ENCODE data around the gene TTI1. TPM values are rescaled to one million over a fixed set of nuclear protein-coding genes. Genes with fewer than 3 reads are reported as not detected.

The TTI1 gene
- total RNA-seq, 1 experiment from 2014 or later, result 26.9 TPM

DNA sequence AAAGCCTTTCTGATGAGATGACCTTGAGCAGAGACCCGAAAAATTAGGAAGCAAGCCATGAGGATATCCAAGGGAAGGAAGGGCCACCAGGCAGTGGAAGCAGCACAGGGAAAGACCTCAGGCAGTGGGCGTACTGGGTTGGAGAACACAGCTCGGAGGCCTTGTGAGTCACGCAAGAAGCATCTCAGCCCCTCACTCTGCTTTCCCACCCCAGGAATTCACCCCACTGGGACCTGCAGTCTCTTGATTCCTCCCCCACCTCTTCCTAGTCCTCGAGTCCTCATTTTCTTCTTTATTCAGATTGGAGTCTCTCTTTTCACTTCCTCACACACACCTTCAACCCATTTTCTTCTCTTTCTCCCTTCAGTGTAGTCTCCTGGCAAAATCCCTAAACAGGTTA lies 27.3 kb upstream of the TTI1 start:
- Histone ChIP-seq H3K4me1 (ENCODE audit: control insufficient read depth in 1 of 2, insufficient read depth in 2 of 2, low read length in 2 of 2) (no peaks in the 10 kb centered on the region), H3K36me3 (ENCODE audit: control insufficient read depth in 1 of 2, insufficient read depth in 2 of 2, low read length in 2 of 2) (peaks cover 43 to 46% of the 10 kb centered on the region in 2 experiments), H3K9me3 (ENCODE audit: control insufficient read depth in 1 of 2, insufficient read depth in 1 of 2, low read depth in 1 of 2, low read length in 2 of 2) (no peaks in the 10 kb centered on the region), H3K79me2 (ENCODE audit: insufficient read depth, low read length) (peaks cover 5% of the 10 kb centered on the region; the same call in 1 of the 2 replicates), H3K9me2 (ENCODE audit: insufficient read depth) (no peaks in the 10 kb centered on the region), H2AFZ (ENCODE audit: low read depth, low read length, poor library complexity, severe bottlenecking) (no peak overlapping the region), H4K20me1 (ENCODE audit: insufficient read depth) (no peaks in the 10 kb centered on the region), H3K27me3 (ENCODE audit: insufficient read depth, low read length) (no peaks in the 10 kb centered on the region), H3K4me3 (replicated peaks in 1 of 2; ENCODE audit: low read depth in 1 of 2, low read length in 2 of 2) (no peak overlapping the region), H3K9ac (ENCODE audit: low read length) (no peak overlapping the region), H3K4me2 (ENCODE audit: low read length) (no peak overlapping the region), H3K27ac (ENCODE audit: low read depth, low read length) (no peak overlapping the region)
- TF ChIP-seq EZH2phosphoT487 (IDR thresholded peaks at IDR 0.05; ENCODE audit: borderline replicate concordance), result no peak
- TF ChIP-seq, protein P1, sequence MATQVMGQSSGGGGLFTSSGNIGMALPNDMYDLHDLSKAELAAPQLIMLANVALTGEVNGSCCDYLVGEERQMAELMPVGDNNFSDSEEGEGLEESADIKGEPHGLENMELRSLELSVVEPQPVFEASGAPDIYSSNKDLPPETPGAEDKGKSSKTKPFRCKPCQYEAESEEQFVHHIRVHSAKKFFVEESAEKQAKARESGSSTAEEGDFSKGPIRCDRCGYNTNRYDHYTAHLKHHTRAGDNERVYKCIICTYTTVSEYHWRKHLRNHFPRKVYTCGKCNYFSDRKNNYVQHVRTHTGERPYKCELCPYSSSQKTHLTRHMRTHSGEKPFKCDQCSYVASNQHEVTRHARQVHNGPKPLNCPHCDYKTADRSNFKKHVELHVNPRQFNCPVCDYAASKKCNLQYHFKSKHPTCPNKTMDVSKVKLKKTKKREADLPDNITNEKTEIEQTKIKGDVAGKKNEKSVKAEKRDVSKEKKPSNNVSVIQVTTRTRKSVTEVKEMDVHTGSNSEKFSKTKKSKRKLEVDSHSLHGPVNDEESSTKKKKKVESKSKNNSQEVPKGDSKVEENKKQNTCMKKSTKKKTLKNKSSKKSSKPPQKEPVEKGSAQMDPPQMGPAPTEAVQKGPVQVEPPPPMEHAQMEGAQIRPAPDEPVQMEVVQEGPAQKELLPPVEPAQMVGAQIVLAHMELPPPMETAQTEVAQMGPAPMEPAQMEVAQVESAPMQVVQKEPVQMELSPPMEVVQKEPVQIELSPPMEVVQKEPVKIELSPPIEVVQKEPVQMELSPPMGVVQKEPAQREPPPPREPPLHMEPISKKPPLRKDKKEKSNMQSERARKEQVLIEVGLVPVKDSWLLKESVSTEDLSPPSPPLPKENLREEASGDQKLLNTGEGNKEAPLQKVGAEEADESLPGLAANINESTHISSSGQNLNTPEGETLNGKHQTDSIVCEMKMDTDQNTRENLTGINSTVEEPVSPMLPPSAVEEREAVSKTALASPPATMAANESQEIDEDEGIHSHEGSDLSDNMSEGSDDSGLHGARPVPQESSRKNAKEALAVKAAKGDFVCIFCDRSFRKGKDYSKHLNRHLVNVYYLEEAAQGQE (IDR thresholded peaks at IDR 0.05; ENCODE audit: low read depth), result no peak
- TF ChIP-seq JUND (IDR thresholded peaks at IDR 0.05), result no peak
- TF ChIP-seq, protein P2, sequence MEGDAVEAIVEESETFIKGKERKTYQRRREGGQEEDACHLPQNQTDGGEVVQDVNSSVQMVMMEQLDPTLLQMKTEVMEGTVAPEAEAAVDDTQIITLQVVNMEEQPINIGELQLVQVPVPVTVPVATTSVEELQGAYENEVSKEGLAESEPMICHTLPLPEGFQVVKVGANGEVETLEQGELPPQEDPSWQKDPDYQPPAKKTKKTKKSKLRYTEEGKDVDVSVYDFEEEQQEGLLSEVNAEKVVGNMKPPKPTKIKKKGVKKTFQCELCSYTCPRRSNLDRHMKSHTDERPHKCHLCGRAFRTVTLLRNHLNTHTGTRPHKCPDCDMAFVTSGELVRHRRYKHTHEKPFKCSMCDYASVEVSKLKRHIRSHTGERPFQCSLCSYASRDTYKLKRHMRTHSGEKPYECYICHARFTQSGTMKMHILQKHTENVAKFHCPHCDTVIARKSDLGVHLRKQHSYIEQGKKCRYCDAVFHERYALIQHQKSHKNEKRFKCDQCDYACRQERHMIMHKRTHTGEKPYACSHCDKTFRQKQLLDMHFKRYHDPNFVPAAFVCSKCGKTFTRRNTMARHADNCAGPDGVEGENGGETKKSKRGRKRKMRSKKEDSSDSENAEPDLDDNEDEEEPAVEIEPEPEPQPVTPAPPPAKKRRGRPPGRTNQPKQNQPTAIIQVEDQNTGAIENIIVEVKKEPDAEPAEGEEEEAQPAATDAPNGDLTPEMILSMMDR (IDR thresholded peaks at IDR 0.05 in 2 of 3, conservative IDR thresholded peaks at IDR 0.05 in 1 of 3; ENCODE audit: borderline replicate concordance in 1 of 3, insufficient read depth in 1 of 3, low read depth in 2 of 3, low read length in 2 of 3), result no peak
- TF ChIP-seq ELF1 (IDR thresholded peaks at IDR 0.05; ENCODE audit: borderline replicate concordance, low read depth), result no peak
- no peak for TF ChIP-seq EZH2 (IDR thresholded peaks at IDR 0.05)
- ChIA-PET RAD21 (ENCODE audit: low non-redundant PET in 1 of 2, low total read pairs in 2 of 2, uncharacterized antibody in 2 of 2, unreplicated experiment in 2 of 2) (no interaction called here), POLR2A (no interaction called here), CTCF (interaction anchor here (1.9 kb wide), 1 partner anchor 161 kb away, joined by 10 read pairs; no protein-coding TSS in a partner anchor)
- intact Hi-C loops (cut with micrococcal nuclease), result no loop called here
- ATAC-seq (no peak), DNase-seq (ENCODE audit: low read depth, low spot score) (no peak)
- no TSS peak for BruUV-seq (replicated peaks)
